HG03520 (cell line): ENCODE measurements around the gene LPP.

Source experiments
- ATAC-seq: cut with Tn5 transposase; IDR thresholded peaks from one replicate; pipeline ENCODE4 v1.9.1; 2021; ENCODE audit warnings: mild to moderate bottlenecking, moderate library complexity; ENCODE audit not compliant: unreplicated experiment

The LPP gene

GRCh38 chr3:188295876-188296275, 141.9 kb downstream of the LPP start:
- no peak for ATAC-seq

- no peak for ATAC-seq
Measured at GRCh38 chr3:188296761-188297612, 143.0 kb downstream of the LPP start.

GRCh38 chr3:188298585-188298984, 144.6 kb downstream of the LPP start:
- no peak for ATAC-seq

- no peak for ATAC-seq
Measured at GRCh38 chr3:188299068-188299467, 145.1 kb downstream of the LPP start.

GRCh38 chr3:188299708-188300107, 145.8 kb downstream of the LPP start:
- ATAC-seq = no peak

GRCh38 chr3:188301147-188301546, 147.2 kb downstream of the LPP start:
- ATAC-seq = no peak

- no peak for ATAC-seq
Measured at GRCh38 chr3:188303286-188303799, 149.4 kb downstream of the LPP start.

GRCh38 chr3:188303823-188304222, 149.9 kb downstream of the LPP start:
- ATAC-seq = no peak

- no peak for ATAC-seq
Measured at GRCh38 chr3:188304501-188304900, 150.5 kb downstream of the LPP start.

GRCh38 chr3:188305220-188305619, 151.3 kb downstream of the LPP start:
- no peak for ATAC-seq

GRCh38 chr3:188306435-188307005, 152.6 kb downstream of the LPP start:
- ATAC-seq = no peak

- peak; percentile 97 for ATAC-seq
Measured at GRCh38 chr3:188309437-188310269, 155.7 kb downstream of the LPP start.

GRCh38 chr3:188310270-188310710, 156.3 kb downstream of the LPP start:
- no peak for ATAC-seq

- no peak for ATAC-seq
Measured at GRCh38 chr3:188315553-188315952, 161.6 kb downstream of the LPP start.

- no peak for ATAC-seq
Measured at GRCh38 chr3:188316021-188316722, 162.2 kb downstream of the LPP start.

GRCh38 chr3:188316723-188317070, 162.7 kb downstream of the LPP start:
- no peak for ATAC-seq

GRCh38 chr3:188319569-188319968, 165.6 kb downstream of the LPP start:
- ATAC-seq = no peak

GRCh38 chr3:188320757-188321156, 166.8 kb downstream of the LPP start:
- ATAC-seq = no peak

GRCh38 chr3:188321258-188321657, 167.3 kb downstream of the LPP start:
- ATAC-seq = no peak

GRCh38 chr3:188322135-188322887, 168.4 kb downstream of the LPP start:
- no peak for ATAC-seq
